Kidney capillary endothelial cell (primary cell): ENCODE measurements around the gene TMEM97.
"Not testable (repeated sequence)": the region's sequence is repeated elsewhere in the genome, so short reads cannot be mapped to it uniquely, and the experiment has no call there.

Source experiments
- DNase-seq: peaks from one replicate; pipeline ENCODE4 v3.0.0-alpha.2; 2018; ENCODE audit warnings: low spot score

Gene TMEM97

GRCh38 chr17:28338056-28338768 is 19.2 kb downstream of the TMEM97 start:
- peak; percentile 83 for DNase-seq

GRCh38 chr17:28338769-28339212 is 19.8 kb downstream of the TMEM97 start:
- not testable (repeated sequence) for DNase-seq

GRCh38 chr17:28339431-28339830 is 20.4 kb downstream of the TMEM97 start:
- no peak for DNase-seq

- DNase-seq, result no peak
These were observed 21.4 kb downstream of the TMEM97 start for GRCh38 chr17:28340374-28340773.

GRCh38 chr17:28341516-28341915 is 22.5 kb downstream of the TMEM97 start:
- DNase-seq, result no peak

GRCh38 chr17:28342313-28342712 is 23.3 kb downstream of the TMEM97 start:
- DNase-seq, result no peak

- DNase-seq, result no peak
These were observed 24.5 kb downstream of the TMEM97 start for GRCh38 chr17:28343491-28343932.

GRCh38 chr17:28344011-28344410 is 25.0 kb downstream of the TMEM97 start:
- no peak for DNase-seq

- no peak for DNase-seq
These were observed 25.5 kb downstream of the TMEM97 start for GRCh38 chr17:28344435-28344901.

- no peak for DNase-seq
These were observed 26.6 kb downstream of the TMEM97 start for GRCh38 chr17:28345419-28346198.

GRCh38 chr17:28346199-28346580 is 27.2 kb downstream of the TMEM97 start:
- DNase-seq, result no peak

GRCh38 chr17:28346746-28347246 is 27.8 kb downstream of the TMEM97 start:
- no peak for DNase-seq

- peak; percentile 68 for DNase-seq
These were observed 28.4 kb downstream of the TMEM97 start for GRCh38 chr17:28347261-28347891.

GRCh38 chr17:28348979-28349378 is 30.0 kb downstream of the TMEM97 start:
- no peak for DNase-seq

- DNase-seq, result no peak
These were observed 31.3 kb downstream of the TMEM97 start for GRCh38 chr17:28350271-28350670.

- peak; percentile 87 for DNase-seq
These were observed 38.3 kb downstream of the TMEM97 start, which contains the start of gene POLDIP2 for GRCh38 chr17:28357061-28357900. POLDIP2 (minus strand) TSS chr17:28357527; CDS start chr17:28357448, 79 bp downstream.

- DNase-seq, result no peak
These were observed 38.8 kb downstream of the TMEM97 start for GRCh38 chr17:28357901-28358197.

GRCh38 chr17:28363186-28363585 is 44.2 kb downstream of the TMEM97 start:
- no peak for DNase-seq

- DNase-seq, result no peak
These were observed 45.0 kb downstream of the TMEM97 start for GRCh38 chr17:28363776-28364650.

- DNase-seq, result no peak
These were observed 45.8 kb downstream of the TMEM97 start, which contains the start of gene SEBOX for GRCh38 chr17:28364665-28365363. SEBOX (minus strand) TSS chr17:28365199; CDS start chr17:28365151, 48 bp downstream.
